WTC11 (cell line): ENCODE results near the gene NKAIN2. TPM values are rescaled to one million over a fixed set of nuclear protein-coding genes. Genes with fewer than 3 reads are reported as not detected.

ENCODE experiments used
- ATAC-seq: fragments of 200-7000 bp; cut with Tn5 transposase; 2 replicates; pipeline ENCODE4 v1.10.0; 2021; ENCODE audit warnings: mild to moderate bottlenecking, moderate library complexity
- CTCF ChIA-PET: fragments of 300-600 bp; sonication (Branson Sonifier 250); formaldehyde crosslinking; loops from one replicate; lab custom pipeline; 2021; ENCODE audit warnings: antibody characterized with exemption; lab: Charles Lee
- POLR2A ChIA-PET: fragments of 350-600 bp; sonication (Branson Sonifier 250); formaldehyde crosslinking; loops from one replicate; lab custom pipeline; 2021; ENCODE audit warnings: antibody characterized with exemption; lab: Charles Lee
- DNase-seq: peaks from one replicate; pipeline ENCODE4 v3.0.0; 2021; ENCODE audit warnings: low spot score
- H3K27ac Mint-ChIP-seq: 2 replicates; pipeline ENCODE4 v1.8.0; 2021; ENCODE audit warnings: mixed read lengths
- H3K27me3 Mint-ChIP-seq: 2 replicates; pipeline ENCODE4 v1.8.0; 2021; ENCODE audit warnings: low read depth, mild to moderate bottlenecking, moderate library complexity, mixed read lengths
- H3K36me3 Mint-ChIP-seq: 2 replicates; pipeline ENCODE4 v1.8.0; 2021; ENCODE audit warnings: mixed read lengths
- H3K4me1 Mint-ChIP-seq: 2 replicates; pipeline ENCODE4 v1.8.0; 2022; ENCODE audit warnings: mixed read lengths
- H3K4me3 Mint-ChIP-seq: 2 replicates; pipeline ENCODE4 v1.8.0; 2021; ENCODE audit warnings: mild to moderate bottlenecking, moderate library complexity, mixed read lengths
- H3K9me3 Mint-ChIP-seq: 2 replicates; pipeline ENCODE4 v1.8.0; 2021; ENCODE audit warnings: mixed read lengths
- AFF4 ChIP-seq: sonication (generic); formaldehyde crosslinking; IDR thresholded peaks from 2 replicates; pipeline ENCODE4 v1.8.1; 2023; ENCODE audit warnings: mild to moderate bottlenecking, missing genetic modification reagents, borderline replicate concordance
- AR ChIP-seq: fragments of 250-450 bp; sonication (Bioruptor Pico); IDR thresholded peaks from 2 replicates; pipeline ENCODE4 v1.9.0; 2021; ENCODE audit warnings: mild to moderate bottlenecking
- ARID4B ChIP-seq: sonication (generic); formaldehyde crosslinking; IDR thresholded peaks from 2 replicates; pipeline ENCODE4 v1.8.0; 2023; ENCODE audit warnings: missing genetic modification reagents, mild to moderate bottlenecking, borderline replicate concordance
- CREB1 ChIP-seq: sonication (generic); formaldehyde crosslinking; IDR thresholded peaks from 2 replicates; pipeline ENCODE4 v1.8.0; 2023; ENCODE audit warnings: mild to moderate bottlenecking, missing genetic modification reagents
- GTF2I ChIP-seq: fragments of 250-450 bp; sonication (Bioruptor Pico); conservative IDR thresholded peaks from 2 replicates; pipeline ENCODE4 v1.4.0; 2021; ENCODE audit warnings: mild to moderate bottlenecking
- HMGA2 ChIP-seq: fragments of 250-450 bp; sonication (Bioruptor Pico); IDR thresholded peaks from 2 replicates; pipeline ENCODE4 v1.4.0; 2021; ENCODE audit warnings: mild to moderate bottlenecking, moderate library complexity
- JUN ChIP-seq: sonication (generic); formaldehyde crosslinking; IDR thresholded peaks from 2 replicates; pipeline ENCODE4 v1.8.0; 2023; ENCODE audit warnings: mild to moderate bottlenecking, missing genetic modification reagents
- KAT7 ChIP-seq: sonication (generic); formaldehyde crosslinking; IDR thresholded peaks from 2 replicates; pipeline ENCODE4 v1.8.1; 2023; ENCODE audit warnings: missing genetic modification reagents, mild to moderate bottlenecking, borderline replicate concordance
- NFYB ChIP-seq: sonication (generic); formaldehyde crosslinking; conservative IDR thresholded peaks from 2 replicates; pipeline ENCODE4 v1.8.0; 2022; ENCODE audit warnings: low read depth, missing genetic modification reagents
- NR2C2 ChIP-seq: sonication (generic); formaldehyde crosslinking; IDR thresholded peaks from 2 replicates; pipeline ENCODE4 v1.8.0; 2022; ENCODE audit warnings: mild to moderate bottlenecking, missing genetic modification reagents
- PREB ChIP-seq: sonication (generic); formaldehyde crosslinking; IDR thresholded peaks from 2 replicates; pipeline ENCODE4 v1.8.1; 2022; ENCODE audit warnings: mild to moderate bottlenecking, missing genetic modification reagents, moderate library complexity, borderline replicate concordance
- RELA ChIP-seq: sonication (generic); formaldehyde crosslinking; IDR thresholded peaks from 2 replicates; pipeline ENCODE4 v1.8.1; 2022; ENCODE audit warnings: missing genetic modification reagents, mild to moderate bottlenecking, borderline replicate concordance
- SMAD4 ChIP-seq: sonication (generic); formaldehyde crosslinking; IDR thresholded peaks from 2 replicates; pipeline ENCODE4 v1.8.0; 2022; ENCODE audit warnings: mild to moderate bottlenecking, missing genetic modification reagents
- SOX15 ChIP-seq: fragments of 250-450 bp; sonication (Bioruptor Pico); IDR thresholded peaks from 2 replicates; pipeline ENCODE4 v1.9.0; 2021; ENCODE audit warnings: mild to moderate bottlenecking
- TEAD1 ChIP-seq: sonication (generic); formaldehyde crosslinking; IDR thresholded peaks from 2 replicates; pipeline ENCODE4 v1.8.0; 2022; ENCODE audit warnings: mild to moderate bottlenecking, missing genetic modification reagents
- ZBTB21 ChIP-seq: sonication (generic); formaldehyde crosslinking; IDR thresholded peaks from 2 replicates; pipeline ENCODE4 v1.8.1; 2023; ENCODE audit warnings: mild to moderate bottlenecking, missing genetic modification reagents, borderline replicate concordance
- ZNF416 ChIP-seq: fragments of 250-450 bp; sonication (Bioruptor Pico); IDR thresholded peaks from 2 replicates; pipeline ENCODE4 v1.9.0; 2021; ENCODE audit warnings: mild to moderate bottlenecking, inconsistent platforms
- ZSCAN18 ChIP-seq: fragments of 250-450 bp; sonication (Bioruptor Pico); IDR thresholded peaks from 2 replicates; pipeline ENCODE4 v2.1.2; 2022; ENCODE audit warnings: mild to moderate bottlenecking, moderate library complexity
- total RNA-seq: library from RNA; stranded (reverse); gene quantifications from 3 replicates; pipeline ENCODE4 v1.2.3, GENCODE V29; 2021

The NKAIN2 gene
- total RNA-seq, 1 experiment from 2014 or later: 0.33 TPM

- TF ChIP-seq PREB: no peak
Measured at GRCh38 chr6:124607119-124607627, 803.5 kb downstream of the NKAIN2 start (continued).

- Mint-ChIP-seq H3K4me3 (no peak overlapping the region), H3K36me3 (no peaks in the 10 kb centered on the region), H3K4me1 (peaks cover 13% of the 10 kb centered on the region), H3K27ac (peak overlapping the region; percentile 36; the same call in 1 of the 2 replicates), H3K9me3 (peaks cover 4% of the 10 kb centered on the region; the same call in 1 of the 2 replicates), H3K27me3 (no peaks in the 10 kb centered on the region)
- CTCF ChIA-PET: interaction anchor here (0.8 kb wide), 1 partner anchor 38 kb away, joined by 3 read pairs; no protein-coding TSS in a partner anchor
- ATAC-seq (peak; percentile 64), DNase-seq (no peak)
- TF ChIP-seq SMAD4 (CRISPR knock-in tag) (no peak), TEAD1 (CRISPR knock-in tag) (no peak)
- POLR2A ChIA-PET: no interaction called here
Measured at GRCh38 chr6:124613031-124613430, 809.4 kb downstream of the NKAIN2 start.

- no peak for TF ChIP-seq HMGA2
- no peak for TF ChIP-seq AFF4 (CRISPR knock-in tag)
- TF ChIP-seq ZNF416: no peak
- no peak for TF ChIP-seq ZBTB21 (CRISPR knock-in tag)
- no peak for TF ChIP-seq ARID4B (CRISPR knock-in tag)
- TF ChIP-seq GTF2I (CRISPR knock-in tag): no peak
- no peak for TF ChIP-seq NFYB (CRISPR knock-in tag)
- TF ChIP-seq SMAD4 (CRISPR knock-in tag): no peak
- no peak for TF ChIP-seq KAT7 (CRISPR knock-in tag)
- TF ChIP-seq JUN: no peak
- no peak for TF ChIP-seq NR2C2 (CRISPR knock-in tag)
- no peak for TF ChIP-seq SOX15 (CRISPR knock-in tag)
- TF ChIP-seq AR (CRISPR knock-in tag): no peak
- no peak for TF ChIP-seq RELA (CRISPR knock-in tag)
- no peak for TF ChIP-seq CREB1 (CRISPR knock-in tag)
- no peak for TF ChIP-seq ZSCAN18 (CRISPR knock-in tag)
- ATAC-seq (peak; percentile 48; the same call in 1 of the 2 replicates), DNase-seq (no peak)
- ChIA-PET CTCF (no interaction called here), POLR2A (no interaction called here)
- Mint-ChIP-seq H3K27ac (no peak overlapping the region), H3K27me3 (no peaks in the 10 kb centered on the region), H3K4me3 (no peak overlapping the region), H3K36me3 (no peaks in the 10 kb centered on the region), H3K4me1 (peaks cover 15% of the 10 kb centered on the region), H3K9me3 (no peaks in the 10 kb centered on the region)
Measured at GRCh38 chr6:124622351-124622750, 818.7 kb downstream of the NKAIN2 start.
